GM19372 (cell line): Measurements from ENCODE around the gene LIN7A.
"Not testable (repeated sequence)": the region's sequence is repeated elsewhere in the genome, so short reads cannot be mapped to it uniquely, and the experiment has no call there.

Source experiments
- ATAC-seq: cut with Tn5 transposase; IDR thresholded peaks from one replicate; pipeline ENCODE4 v1.9.1; 2021; ENCODE audit warnings: mild to moderate bottlenecking, low read depth, moderate library complexity; ENCODE audit not compliant: unreplicated experiment

LIN7A gene

DNA sequence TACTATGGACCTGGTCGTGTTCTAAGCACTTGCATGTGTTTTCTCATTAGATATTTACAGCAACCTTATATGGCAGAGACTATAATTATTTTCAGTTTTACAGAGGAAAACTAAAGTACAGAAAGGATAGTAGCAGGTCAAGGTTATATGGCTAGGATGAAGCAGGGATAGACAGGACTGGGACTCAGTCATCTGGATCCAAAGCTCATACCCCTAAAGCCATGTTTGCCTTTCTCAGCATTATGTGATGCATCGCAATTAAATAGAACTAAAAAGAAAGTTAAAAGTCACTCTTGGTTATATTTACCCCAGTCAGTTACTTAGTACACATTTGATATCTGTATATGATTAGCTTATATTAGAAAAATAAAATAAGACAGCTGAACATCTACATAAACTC, 13.3 kb downstream of the LIN7A start:
- no peak for ATAC-seq

DNA sequence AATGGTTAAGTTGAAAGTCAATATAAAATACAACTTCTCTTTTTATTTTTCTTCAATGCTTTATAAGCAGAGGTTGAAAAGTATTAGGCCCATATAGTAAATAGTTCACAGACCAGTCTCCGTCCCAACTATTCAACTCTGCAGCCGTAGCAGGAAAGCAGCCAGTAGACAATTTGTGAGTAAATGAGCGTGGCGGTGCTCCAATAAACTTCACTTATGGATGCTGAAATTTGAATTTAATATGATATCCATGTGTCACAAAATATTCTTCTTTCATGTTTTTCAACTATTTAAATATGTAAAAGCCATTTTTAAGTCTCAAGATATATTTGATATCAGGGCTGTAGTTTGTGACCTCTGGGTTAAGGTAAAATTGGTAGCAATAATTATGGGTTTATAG, 17.7 kb downstream of the LIN7A start:
- no peak for ATAC-seq

DNA sequence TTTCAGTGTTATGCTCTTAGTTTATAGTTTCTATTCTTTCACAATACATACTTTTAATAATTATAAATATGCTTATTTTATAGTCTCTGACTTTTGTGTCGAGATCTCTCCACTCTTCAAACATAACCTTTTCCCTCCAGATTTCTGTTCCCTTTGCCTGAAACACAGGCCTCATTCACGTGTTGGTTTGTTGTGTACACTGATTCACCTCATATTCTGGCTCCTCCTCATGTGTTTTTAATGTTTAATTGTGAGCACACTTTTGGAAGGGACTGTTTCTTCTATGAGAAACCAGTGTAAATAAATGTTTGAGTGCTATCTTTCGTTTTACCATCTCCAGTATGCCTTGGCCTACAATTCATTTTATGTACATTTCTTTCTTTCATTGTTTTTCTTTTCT, 20.1 kb downstream of the LIN7A start:
- no peak for ATAC-seq

DNA sequence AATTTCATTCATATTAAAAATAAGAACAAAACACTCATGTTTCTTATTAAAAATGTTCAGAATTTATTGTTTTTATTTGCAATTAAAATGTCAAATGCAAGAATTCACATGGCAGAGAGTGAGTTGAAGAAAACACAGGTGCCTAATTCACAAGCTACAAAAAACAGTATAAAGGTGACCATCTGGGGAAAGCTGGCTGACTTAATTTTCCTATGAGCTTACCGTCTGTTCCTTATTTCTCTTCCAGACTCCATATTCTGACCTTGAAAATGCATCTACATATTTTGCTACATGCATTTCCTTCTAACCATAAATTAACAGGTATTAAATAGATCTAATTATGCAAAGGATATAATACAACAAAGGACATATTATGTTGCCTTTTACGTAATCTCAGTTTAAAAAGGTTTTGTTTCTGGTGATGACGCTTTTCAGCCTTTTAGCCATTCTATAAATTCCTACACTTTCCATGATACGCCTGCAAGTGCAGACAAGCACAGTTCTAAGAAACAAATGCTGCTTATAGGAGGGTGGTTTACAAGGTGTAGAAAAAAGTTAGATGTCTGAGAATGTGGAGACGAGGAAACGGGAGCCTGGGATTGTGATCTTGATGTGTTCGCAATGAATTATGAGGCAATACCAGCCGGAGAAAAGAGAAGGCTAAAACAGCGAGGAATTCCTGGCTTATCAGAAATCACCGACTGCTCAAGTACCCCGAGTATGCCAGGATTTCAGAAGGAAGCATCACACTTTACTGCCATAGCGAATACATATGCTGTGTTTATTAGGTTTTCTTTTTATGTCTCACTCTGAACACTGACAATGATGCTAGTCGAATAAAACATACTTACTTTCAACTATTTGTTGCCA, 24.6 kb downstream of the LIN7A start:
- ATAC-seq, result no peak

DNA sequence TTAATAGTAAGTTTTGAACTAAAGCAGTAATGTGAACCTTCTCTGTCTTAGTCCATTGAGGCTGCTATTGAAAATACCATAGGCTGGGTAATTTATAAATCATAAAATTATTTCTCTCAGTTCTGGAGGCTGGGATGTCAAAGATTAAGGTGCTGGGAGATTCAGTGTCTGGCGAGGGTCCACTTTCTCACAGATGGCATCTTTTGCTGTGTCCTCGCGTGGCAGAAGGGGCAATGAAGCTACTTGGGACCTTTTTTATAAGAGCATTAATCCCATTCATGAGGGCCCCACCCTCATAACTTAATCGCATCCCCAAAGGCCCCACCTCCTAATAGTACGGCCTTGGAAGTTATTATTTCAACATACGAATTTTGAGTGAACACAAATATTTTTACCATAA, 28.4 kb downstream of the LIN7A start:
- ATAC-seq, result no peak

DNA sequence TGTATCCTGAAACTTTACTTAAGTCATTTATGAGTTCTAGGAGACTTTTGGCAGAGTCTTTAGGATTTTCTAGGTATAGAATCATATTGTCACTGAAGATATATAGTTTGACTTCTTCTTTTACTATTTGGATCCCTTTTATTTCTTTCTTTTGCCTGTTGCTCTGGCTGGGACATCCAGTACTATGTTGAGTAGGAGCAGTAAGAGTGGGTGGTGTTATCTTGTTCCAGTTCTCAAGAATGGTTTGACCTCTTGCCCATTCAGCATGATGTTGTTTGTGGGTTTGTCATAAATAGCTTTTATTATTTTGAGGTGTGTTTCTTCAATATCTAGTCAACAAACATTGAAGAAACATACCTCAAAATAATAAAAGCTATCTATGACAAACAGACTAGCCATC, 35.0 kb downstream of the LIN7A start:
- ATAC-seq, result no peak

DNA sequence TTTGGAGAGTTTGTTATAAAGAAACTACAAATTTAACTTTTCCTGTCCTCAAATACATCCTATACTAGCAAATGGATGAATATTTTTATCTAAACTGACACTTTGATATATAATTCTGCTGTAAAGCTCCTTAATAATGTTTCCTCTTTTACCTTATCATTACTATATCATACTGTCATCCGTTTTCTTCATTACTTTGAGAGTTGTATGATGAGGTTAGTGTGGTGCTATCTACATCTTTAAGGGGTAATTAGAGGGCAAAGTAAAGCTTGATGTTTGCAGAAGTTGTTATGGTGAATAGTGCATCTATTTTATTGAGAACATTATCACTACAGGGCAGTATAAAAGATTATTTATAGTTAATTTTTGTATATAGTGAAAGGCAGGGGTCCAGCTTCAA, 36.1 kb downstream of the LIN7A start:
- ATAC-seq, result no peak

DNA sequence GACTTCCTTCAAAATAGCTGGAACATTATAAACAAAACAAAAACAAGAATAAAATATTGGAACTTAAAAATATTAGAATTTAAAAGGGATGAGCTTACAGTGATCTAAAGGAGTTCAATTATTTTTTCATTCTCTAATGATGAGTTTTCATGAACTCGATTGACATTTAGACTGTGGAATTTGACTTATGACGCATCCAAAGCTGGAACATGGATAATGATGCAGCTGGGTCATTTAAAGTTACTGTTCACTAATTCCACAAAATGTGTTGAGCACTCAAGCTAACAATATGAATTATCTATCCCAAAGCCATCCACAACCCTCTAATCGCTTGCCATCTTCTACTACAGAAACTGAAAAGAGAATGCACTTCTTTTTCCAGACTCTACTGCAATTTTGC, 42.5 kb downstream of the LIN7A start:
- ATAC-seq, result no peak

DNA sequence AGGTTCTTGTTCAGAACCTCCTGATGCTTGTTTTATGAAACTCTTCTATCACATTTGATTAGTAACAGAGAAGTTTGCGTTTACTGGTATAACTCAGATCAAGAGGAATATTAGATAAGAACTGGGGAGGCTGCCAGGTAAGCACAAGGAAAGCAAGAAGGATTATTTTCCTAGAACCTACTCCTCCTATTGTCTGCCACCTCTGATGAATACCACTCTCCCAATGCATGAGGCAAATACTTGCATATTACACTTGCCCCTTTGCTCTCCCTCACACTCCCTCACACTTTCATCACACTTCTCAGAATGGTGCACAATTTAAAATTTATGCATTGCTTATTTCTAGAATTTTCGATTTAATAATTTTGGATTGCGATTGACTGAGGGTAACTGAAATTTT, 43.6 kb downstream of the LIN7A start:
- ATAC-seq, result no peak

DNA sequence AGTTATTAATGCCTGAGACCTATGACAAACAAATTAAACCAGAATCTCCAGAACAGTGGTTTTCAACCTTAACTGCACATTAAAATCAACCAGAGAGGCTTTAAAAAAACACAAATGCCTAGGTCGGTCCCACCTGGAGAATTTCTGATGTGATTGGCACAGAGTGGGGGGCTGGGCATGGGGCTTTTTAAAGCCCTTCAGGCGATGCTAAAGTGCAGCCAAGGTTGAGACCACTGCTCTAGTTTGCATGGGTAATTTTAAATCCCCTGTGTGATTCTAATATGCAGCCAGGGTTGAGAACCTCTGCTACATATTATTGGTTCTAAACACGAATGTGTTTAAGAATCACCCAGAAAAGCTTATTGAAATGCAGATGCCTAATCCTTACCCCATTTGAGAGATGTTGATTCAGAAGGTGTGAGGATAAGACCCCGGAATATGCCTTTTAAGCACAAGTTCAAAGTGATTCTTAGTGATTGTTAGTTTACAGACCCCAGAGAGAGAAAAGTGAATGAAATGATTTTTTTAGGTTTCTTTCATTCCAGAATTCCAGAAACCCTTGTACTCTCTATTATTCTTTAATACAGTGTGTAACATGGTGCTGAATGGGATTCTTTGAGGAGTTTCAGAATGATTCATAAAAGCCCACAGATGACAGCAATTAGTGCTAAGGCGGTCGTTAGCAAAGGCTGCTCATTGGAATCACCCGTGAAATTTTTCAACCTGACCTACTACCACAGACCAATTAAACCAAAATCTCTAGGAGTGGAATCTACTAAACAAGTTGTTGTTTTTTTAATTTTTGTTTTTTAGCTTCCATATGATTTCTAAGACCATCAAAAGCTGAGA, 44.9 kb downstream of the LIN7A start:
- ATAC-seq, result no peak

DNA sequence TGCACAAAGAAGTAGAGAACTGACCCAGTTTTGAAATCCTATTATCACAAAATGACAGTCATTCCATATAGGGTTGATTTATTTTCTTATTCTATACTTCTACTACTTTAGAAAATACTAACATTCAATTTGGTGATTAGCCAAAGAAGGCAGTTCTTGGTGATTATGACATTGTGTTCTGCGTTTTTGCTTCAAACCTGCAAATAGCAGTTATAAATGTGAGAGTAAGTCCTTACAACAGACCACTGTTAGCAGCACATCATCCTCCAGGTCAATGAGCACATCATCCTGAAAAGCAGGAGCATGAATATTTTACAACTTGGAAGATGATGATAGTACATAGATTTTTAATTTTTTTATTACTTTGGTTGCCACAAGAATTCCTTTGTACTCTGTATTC, 53.1 kb downstream of the LIN7A start:
- ATAC-seq, result no peak

DNA sequence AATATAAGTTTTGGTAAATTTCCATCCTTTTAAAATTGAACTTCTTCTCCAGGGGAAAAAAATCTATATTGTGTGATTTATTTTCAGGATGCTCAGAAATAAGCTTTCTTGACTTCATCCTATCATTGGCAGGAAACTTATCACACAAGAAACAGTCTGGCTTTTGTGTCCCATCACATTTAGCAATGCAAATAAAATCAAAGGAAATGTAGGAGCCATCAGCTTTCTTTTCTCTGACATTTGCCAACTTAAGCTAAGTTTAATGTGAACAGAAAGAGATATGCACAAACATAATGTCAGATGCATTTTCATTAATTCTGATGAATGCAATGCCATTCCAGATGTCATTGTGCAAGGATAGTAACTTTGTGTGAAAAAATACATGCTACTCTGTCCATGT, 56.6 kb downstream of the LIN7A start:
- no peak for ATAC-seq

DNA sequence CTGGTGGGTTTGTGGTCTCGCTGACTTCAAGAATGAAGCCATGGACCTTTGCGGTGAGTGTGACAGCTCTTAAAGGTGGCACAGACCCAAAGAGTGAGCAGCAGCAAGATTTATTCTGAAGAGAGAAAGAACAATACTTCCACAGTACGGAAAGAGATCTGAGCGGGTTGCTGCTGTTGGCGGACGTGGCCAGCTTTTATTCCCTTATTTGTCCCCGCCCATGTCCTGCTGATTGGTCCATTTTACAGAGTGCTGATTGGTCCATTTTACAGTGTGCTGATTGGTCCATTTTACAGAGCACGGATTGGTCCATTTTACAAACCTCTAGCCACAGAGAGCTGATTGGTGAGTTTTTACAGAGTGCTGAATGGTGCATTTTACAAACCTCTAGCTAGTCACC, 59.3 kb downstream of the LIN7A start:
- not testable (repeated sequence) for ATAC-seq

DNA sequence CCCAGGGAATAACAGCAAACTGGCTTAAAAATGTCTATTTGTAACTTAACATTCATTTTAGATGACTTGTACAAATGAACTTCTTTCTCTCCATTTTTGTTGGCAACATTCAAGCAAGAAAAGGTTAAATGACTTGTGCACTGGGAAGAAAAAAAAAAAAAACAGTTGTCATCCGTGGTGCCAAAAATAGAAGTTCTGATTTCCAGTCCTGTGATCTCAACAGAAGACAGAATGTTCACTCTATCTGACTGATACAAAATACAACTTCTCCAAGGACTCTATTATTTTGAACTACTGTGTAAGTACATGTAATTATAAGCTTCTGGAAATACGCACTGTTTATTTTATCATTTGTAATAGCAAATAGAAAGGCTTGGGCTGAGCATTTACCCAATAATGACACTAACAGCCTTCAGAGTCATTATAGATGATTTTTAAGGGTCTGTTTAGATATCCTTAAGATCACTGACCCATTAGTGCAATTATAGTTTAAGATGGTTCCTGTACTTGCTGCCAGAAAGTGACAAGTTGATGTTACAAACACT, 59.9 kb downstream of the LIN7A start:
- no peak for ATAC-seq

DNA sequence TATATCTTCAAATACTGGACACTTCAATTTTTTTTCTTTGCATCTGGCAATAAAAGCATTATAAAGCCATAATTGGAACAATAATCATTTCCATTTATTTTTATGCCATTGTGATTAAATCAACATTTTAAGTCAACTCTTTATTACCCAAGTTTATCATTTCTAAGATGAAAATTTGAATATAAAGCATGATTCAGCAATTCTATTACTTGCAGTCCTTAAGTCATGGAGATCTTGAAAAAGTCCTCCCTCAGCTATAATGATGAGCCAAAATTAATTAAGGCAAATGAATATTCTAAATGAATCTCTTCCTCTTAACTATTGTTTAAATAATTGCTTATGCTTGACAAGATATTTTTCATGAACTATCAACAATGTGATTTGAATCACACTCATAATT, 65.7 kb downstream of the LIN7A start:
- no peak for ATAC-seq

DNA sequence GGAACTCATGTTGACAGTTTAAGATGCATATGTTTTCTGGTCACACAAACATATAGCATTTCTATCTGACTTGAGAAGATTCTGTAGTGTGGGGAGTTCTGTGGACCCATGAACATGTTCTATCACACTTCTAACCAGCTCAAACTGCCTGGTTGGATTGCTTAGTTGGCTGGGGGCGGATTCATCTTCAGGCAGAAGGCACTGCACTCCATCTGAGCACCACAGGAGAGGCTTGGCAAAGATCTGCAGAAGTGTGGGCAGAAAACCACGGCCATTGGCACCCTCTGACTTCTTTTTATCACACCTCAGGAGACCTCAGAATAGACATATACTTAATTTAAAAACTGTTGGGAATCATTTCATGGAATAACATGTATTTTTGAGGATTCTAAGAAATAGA, 68.5 kb downstream of the LIN7A start:
- ATAC-seq, result no peak

DNA sequence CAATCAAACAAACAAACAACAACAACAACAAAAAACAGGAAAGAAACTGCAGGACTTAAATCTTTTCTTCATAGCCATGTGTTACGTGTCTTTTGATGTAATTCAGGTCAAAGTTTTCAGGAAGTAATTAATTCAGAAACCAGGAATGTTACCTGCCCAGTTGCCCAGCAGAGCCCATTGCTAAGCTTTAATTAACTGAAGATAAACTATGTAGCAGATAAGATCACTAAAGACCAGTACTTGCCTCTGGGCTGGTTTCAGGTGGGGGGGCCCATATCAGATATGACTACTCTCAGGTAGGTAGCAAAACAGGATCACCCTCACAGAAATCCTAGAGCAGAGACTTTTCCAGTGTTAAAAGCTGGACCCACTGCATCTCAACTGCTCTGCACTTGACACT, 69.2 kb downstream of the LIN7A start:
- ATAC-seq, result no peak

DNA sequence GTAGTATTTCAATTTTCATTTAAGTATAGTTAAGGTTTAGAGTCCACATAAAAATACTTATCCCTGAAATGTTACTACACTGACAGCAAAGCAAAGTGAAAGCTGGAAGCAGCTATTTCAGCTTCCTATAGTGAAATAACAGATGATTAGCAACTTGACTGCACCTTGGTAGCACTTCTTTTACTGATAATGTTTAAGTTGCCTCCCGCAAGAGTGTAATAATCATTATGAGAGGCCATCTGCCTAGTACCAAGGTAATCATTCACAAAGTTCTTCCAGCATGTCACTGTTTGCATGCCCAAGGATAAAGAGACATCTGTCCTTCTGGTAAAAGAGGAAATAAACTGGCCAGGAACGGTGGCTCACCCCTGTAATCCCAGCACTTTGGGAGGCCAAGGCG, 69.8 kb downstream of the LIN7A start:
- no peak for ATAC-seq

DNA sequence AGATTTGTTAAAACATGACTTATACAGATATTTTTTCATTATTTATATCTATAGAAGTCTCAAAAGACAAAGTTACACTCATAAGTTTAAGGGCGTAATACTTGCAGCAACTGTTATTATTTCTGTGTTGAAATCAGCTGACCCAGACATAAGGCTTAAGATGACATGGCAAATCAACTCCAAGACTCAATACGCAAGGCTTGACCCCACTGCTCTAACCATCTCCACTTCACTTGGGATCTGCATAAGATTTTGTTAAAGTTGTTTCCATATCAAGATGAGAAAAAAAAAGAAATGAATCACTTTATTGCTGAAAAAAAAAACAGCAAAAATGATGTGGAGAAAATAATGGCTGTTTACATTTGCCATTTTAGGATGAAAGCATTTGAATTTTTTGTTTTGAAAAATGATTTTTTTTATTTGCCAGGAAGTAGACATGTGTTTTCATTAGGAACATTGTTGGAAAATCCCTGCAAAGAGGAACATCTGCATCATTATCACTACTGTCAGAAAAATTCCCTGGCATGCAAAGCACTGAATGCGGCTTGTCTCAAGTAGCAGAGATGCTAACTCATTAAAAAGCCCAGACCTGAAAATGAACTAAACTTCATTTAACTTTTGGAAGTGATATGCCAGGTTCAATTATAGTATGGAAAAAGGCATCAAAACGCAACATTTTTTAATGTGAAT, 73.5 kb downstream of the LIN7A start:
- no peak for ATAC-seq

DNA sequence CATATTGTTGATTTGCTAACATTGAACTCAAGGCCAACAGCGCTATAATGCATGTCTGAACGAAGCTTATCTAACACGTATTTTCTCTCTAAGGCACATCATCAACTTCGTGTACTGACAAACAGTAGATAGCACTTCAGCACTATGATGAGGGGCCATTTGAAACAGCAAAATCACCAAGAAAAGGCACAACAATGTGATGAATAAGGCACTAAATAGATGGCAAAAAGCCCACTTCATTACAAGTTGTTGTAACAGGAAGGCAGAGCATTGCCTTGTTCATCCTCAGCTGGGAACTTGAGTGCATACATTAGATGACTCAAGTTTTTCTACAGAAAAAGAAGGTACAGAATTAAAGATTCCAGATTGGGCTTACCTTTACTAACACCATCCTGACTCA, 75.2 kb downstream of the LIN7A start:
- no peak for ATAC-seq
